MG63 (cell line): ENCODE data around the gene RNMT. TPM values are rescaled to one million over a fixed set of nuclear protein-coding genes. Genes with fewer than 3 reads are reported as not detected.
A peak's percentile ranks its signal among the peaks of the same experiment; 100 is the strongest.
"Not testable (repeated sequence)": the region's sequence is repeated elsewhere in the genome, so short reads cannot be mapped to it uniquely, and the experiment has no call there.

Experiments
- DNase-seq: peaks from one replicate; pipeline ENCODE4 v3.0.0-alpha.2; 2020
- H3K27me3 ChIP-seq: fragments of 250-450 bp; sonication (Bioruptor Pico); 2 replicates; pipeline ENCODE4 v1.5.1; 2020; ENCODE audit warnings: mild to moderate bottlenecking, moderate library complexity
- H3K36me3 ChIP-seq: fragments of 250-450 bp; sonication (Bioruptor Pico); 2 replicates; pipeline ENCODE4 v1.5.1; 2020; ENCODE audit warnings: mild to moderate bottlenecking, moderate library complexity
- H3K4me3 ChIP-seq: fragments of 250-450 bp; sonication (Bioruptor Pico); 2 replicates; pipeline ENCODE4 v1.5.1; 2020; ENCODE audit warnings: mild to moderate bottlenecking, moderate library complexity
- H3K9me3 ChIP-seq: fragments of 250-450 bp; sonication (Bioruptor Pico); 2 replicates; pipeline ENCODE4 v1.5.1; 2020; ENCODE audit warnings: mild to moderate bottlenecking, moderate library complexity
- total RNA-seq: library from RNA; depleted of rRNA; stranded (reverse); fragments of >200 nt; shearing (Covaris generic); gene quantifications from 2 replicates; pipeline ENCODE4 v1.2.3, GENCODE V29; 2014; ENCODE audit warnings: low replicate concordance

RNMT gene
- total RNA-seq, 1 experiment from 2014 or later: 13.2 TPM

- no peaks in the 10 kb centered on the region for H3K27me3 ChIP-seq
- no peak overlapping the region for H3K4me3 ChIP-seq
- peaks cover 30% of the 10 kb centered on the region for H3K36me3 ChIP-seq
- H3K9me3 ChIP-seq: peaks cover 9% of the 10 kb centered on the region
- no peak for DNase-seq
These were observed 6.3 kb upstream of the RNMT start for GRCh38 chr18:13720123-13720522.

DNA sequence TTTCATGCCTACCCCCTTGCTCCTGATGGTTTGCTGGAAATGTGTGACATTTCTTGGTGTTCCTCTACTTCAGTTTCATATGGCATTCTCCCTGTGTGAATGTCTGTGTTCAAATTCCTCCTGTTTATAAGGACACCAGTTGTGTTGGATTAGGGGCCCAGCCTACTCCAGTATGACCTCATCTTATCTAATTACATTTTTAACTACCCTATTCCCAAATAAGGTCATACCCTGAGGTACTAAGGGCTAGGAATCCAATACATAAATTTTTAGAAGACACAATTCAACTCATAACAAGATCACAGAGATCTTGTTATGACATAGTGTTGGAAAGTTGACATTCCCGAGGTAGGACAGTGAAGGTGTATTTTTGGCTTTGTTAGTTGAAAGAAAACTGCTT, 5.6 kb upstream of the RNMT start:
- H3K9me3 ChIP-seq: peaks cover 9% of the 10 kb centered on the region
- no peak overlapping the region for H3K4me3 ChIP-seq
- no peaks in the 10 kb centered on the region for H3K27me3 ChIP-seq
- DNase-seq: no peak
- H3K36me3 ChIP-seq: peaks cover 31% of the 10 kb centered on the region

GRCh38 chr18:13725566-13726231, 774 bp upstream of the RNMT start:
- no peak for DNase-seq
- Histone ChIP-seq H3K27me3 (no peaks in the 10 kb centered on the region), H3K36me3 (peaks cover 18% of the 10 kb centered on the region), H3K4me3 (peak overlapping the region; percentile 91), H3K9me3 (no peaks in the 10 kb centered on the region)

DNA sequence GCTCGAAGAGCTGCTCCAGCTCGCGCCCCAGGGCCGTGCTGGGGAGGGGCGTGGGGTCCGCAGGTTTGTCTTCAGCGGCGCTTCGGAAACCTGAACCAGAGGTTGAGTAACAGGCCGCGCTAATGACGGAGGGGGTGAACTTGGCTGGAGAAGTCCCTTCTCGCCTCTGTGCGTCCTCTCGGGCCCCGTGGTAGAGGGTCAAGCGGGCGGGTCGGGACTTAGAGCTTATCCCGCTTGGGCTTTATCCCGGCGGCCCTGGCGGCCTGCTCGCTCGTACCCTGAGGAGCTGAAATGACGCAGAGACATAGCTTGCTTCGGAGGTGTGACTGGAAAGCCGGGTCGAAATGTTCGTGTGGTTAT, 479 bp downstream of the RNMT start:
- peak overlapping the region; percentile 91 for H3K4me3 ChIP-seq
- no peaks in the 10 kb centered on the region for H3K9me3 ChIP-seq
- no peaks in the 10 kb centered on the region for H3K27me3 ChIP-seq
- DNase-seq: peak; percentile 54
- peaks cover 16% of the 10 kb centered on the region for H3K36me3 ChIP-seq

- H3K4me3 ChIP-seq: no peak overlapping the region
- H3K27me3 ChIP-seq: no peaks in the 10 kb centered on the region
- H3K9me3 ChIP-seq: no peaks in the 10 kb centered on the region
- H3K36me3 ChIP-seq: peaks cover 28% of the 10 kb centered on the region
- DNase-seq: no peak
These were observed 4.0 kb downstream of the RNMT start for GRCh38 chr18:13730481-13730880.

DNA sequence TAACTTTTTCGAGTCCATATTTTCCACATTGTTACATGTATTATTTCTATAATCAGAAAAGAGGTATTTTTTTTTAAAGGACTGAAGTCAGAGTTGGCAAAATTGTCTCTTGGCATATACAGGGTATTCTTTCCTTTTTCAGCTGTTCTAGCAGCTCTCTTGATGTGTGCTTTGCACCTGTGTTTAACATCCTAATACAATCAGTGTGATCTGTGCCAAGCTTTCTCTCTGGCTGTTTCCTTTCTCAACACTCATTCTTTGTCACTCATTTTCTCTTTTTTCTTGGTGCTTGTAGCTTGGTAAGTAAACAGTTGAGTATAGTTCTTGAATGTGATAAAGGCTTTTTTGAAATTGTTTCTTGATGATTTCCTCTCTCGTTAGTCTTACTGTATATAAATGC, 9.2 kb downstream of the RNMT start:
- Histone ChIP-seq H3K9me3 (no peaks in the 10 kb centered on the region), H3K4me3 (no peak overlapping the region), H3K36me3 (peaks cover 50% of the 10 kb centered on the region), H3K27me3 (no peaks in the 10 kb centered on the region)
- DNase-seq: no peak

GRCh38 chr18:13745696-13746095, 19.2 kb downstream of the RNMT start:
- H3K9me3 ChIP-seq: no peaks in the 10 kb centered on the region
- no peak for DNase-seq
- peaks cover 31% of the 10 kb centered on the region for H3K36me3 ChIP-seq
- H3K4me3 ChIP-seq: no peak overlapping the region
- no peaks in the 10 kb centered on the region for H3K27me3 ChIP-seq

DNA sequence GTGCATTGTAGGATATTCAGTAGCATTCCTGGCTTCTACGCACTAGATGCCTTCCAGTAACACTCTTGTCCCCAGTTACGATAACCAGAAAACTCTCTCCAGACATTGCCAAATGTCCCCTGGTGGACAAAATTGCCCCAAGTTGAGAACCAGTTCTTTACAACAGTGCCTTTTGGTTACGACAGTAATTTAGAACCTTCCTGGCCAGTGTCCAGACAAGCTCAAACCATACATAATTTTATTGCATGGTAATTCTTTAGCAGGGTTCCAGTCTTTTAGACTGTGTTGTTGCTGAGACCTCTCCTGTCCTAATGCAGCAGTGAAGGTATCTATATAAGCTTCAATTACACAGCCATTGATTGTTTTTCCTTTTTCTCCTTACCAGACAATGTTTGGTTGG, 20.2 kb downstream of the RNMT start:
- Histone ChIP-seq H3K36me3 (peaks cover 30% of the 10 kb centered on the region), H3K27me3 (no peaks in the 10 kb centered on the region), H3K9me3 (no peaks in the 10 kb centered on the region), H3K4me3 (no peak overlapping the region)
- no peak for DNase-seq

DNA sequence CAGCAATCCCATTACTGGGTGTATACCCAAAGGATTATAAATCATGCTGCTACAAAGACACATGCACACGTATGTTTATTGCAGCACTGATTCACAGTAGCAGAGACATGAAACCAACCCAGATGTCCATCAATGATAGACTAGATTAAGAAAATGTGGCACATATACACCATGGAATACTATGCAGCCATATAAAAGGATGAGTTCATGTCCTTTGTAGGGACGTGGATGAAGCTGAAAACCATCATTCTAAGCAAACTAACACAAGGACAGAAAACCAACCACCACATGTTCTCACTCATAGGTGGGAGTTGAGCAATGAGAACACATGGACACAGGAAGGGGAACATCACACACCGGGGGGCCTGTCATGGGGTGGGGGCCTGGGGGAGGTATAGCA, 25.1 kb downstream of the RNMT start:
- not testable (repeated sequence) for H3K27me3 ChIP-seq, H3K9me3 ChIP-seq, DNase-seq, H3K4me3 ChIP-seq
- peaks cover 54% of the 10 kb centered on the region for H3K36me3 ChIP-seq

- no peak overlapping the region for H3K4me3 ChIP-seq
- H3K36me3 ChIP-seq: peaks cover 65% of the 10 kb centered on the region
- no peaks in the 10 kb centered on the region for H3K27me3 ChIP-seq
- no peaks in the 10 kb centered on the region; the same call in 1 of the 2 replicates for H3K9me3 ChIP-seq
- no peak for DNase-seq
These were observed 29.8 kb downstream of the RNMT start for GRCh38 chr18:13756261-13756660.

GRCh38 chr18:13756671-13757070, 30.2 kb downstream of the RNMT start:
- no peak for DNase-seq
- Histone ChIP-seq H3K27me3 (no peaks in the 10 kb centered on the region), H3K36me3 (peaks cover 61% of the 10 kb centered on the region), H3K4me3 (no peak overlapping the region), H3K9me3 (no peaks in the 10 kb centered on the region; the same call in 1 of the 2 replicates)

- Histone ChIP-seq H3K9me3 (no peaks in the 10 kb centered on the region; the same call in 1 of the 2 replicates), H3K27me3 (no peaks in the 10 kb centered on the region)
- no peak for DNase-seq
These were observed 32.1 kb downstream of the RNMT start for GRCh38 chr18:13758622-13759021.

DNA sequence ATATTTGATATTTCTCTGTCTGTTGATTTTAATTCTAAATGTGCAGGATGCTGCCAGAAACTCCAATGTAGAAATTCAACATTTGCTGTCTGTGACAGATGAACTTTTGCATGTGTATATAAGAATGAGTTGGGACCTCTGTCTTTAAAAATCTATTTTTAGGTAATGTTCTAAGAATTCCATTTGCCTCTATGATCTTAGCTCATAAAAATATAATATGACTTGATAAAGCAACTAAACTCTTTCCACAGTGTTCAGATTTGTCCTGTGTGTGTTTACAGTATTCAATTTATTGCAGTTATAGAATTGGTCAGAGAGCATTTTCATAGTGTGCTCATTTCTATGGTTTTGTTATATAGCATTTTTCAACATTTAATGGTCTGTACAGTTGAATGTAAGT, 33.6 kb downstream of the RNMT start:
- no peak for DNase-seq
- peaks cover 44% of the 10 kb centered on the region for H3K36me3 ChIP-seq
- no peaks in the 10 kb centered on the region; the same call in 1 of the 2 replicates for H3K9me3 ChIP-seq

More at GRCh38 chr18:13758622-13759021, 32.1 kb downstream of the RNMT start:
- Histone ChIP-seq H3K36me3 (peaks cover 52% of the 10 kb centered on the region), H3K4me3 (no peak overlapping the region)

DNA sequence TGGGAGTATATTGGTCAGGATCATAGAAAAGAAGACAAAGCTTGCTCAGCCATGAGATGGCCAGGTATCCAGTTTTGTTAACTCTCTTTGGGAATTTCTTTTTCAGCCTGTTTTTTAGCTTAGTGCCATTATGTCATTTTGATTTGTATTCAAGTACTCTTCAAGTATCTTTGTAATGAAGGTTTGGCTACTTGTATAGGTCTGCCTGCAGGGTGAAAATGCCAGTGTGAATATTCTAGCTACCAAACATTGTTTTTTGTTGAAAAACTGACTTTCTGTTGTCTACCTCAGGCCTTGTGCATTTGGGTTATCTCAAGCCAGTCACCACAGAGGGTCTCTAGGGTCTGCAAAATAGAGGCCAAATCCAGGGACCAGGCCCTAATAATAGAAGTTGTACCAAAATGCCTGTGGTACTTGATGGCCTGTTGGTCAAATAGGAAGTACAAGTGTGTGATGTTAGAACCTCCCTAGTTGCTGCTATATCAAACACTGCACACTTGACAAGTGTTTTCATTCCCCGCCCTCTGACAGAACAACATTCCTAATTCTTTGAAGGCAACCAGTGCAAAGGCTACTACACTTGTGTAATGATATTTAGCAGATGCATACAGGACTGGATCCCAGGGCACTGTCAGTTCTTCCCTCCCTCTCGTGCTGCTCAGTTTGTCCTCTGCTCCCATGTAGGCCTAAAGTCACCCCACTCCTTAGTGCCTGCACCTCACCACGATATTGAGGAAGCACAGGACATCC, 36.4 kb downstream of the RNMT start:
- Histone ChIP-seq H3K4me3 (no peak overlapping the region), H3K9me3 (no peaks in the 10 kb centered on the region), H3K36me3 (peaks cover 20% of the 10 kb centered on the region), H3K27me3 (no peaks in the 10 kb centered on the region)
- DNase-seq: no peak

More for the DNA sequence above, 33.6 kb downstream of the RNMT start:
- Histone ChIP-seq H3K27me3 (no peaks in the 10 kb centered on the region), H3K4me3 (no peak overlapping the region)

GRCh38 chr18:13775058-13775457, 48.6 kb downstream of the RNMT start:
- Histone ChIP-seq H3K36me3 (no peaks in the 10 kb centered on the region), H3K4me3 (no peak overlapping the region), H3K9me3 (no peaks in the 10 kb centered on the region), H3K27me3 (no peaks in the 10 kb centered on the region)
- no peak for DNase-seq

DNA sequence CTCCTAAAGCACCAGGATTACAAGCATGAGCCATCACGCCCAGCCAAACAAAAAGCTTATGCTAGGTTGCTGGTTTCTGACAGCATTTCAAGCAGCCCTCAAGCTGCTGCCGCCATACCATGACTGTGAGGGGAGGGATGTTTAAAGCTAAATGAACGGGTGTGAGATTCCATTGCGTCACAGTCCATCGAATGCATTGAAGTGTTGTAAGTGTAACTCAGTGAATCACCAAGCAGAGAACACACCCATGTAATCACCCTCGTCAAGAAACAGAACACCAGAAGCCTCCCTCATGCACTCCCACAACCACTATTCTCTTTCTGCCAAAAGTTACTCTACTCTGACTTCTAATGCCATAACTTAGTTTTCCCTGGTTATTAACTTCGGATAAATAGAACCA, 64.7 kb downstream of the RNMT start:
- peak; percentile 25 for DNase-seq
- no peak overlapping the region for H3K4me3 ChIP-seq

DNA sequence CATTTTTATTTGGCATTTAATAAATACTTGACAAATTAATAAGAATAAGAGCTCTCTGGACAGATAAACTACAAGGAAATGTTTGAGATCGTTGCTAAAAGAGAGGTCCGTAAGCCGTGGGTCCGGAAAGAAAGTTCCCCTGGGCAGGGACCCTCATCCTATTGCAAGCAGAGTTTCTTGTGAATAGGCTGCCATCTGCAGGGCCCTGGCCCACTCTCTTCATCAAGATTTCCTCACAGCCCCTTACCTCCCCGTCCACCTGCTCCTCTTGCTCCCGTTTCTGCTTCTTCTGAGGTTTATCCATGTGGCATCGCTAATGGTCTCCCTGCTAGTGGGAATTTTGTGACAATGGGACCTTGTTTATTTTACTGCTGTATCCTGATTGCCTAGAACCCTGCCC, 67.3 kb downstream of the RNMT start:
- Histone ChIP-seq H3K4me3 (no peak overlapping the region), H3K27me3 (no peaks in the 10 kb centered on the region), H3K9me3 (no peaks in the 10 kb centered on the region), H3K36me3 (no peaks in the 10 kb centered on the region)
- DNase-seq: no peak

More for the DNA sequence above, 64.7 kb downstream of the RNMT start:
- Histone ChIP-seq H3K27me3 (no peaks in the 10 kb centered on the region), H3K36me3 (no peaks in the 10 kb centered on the region), H3K9me3 (no peaks in the 10 kb centered on the region; the same call in 1 of the 2 replicates)

GRCh38 chr18:13796515-13796914, 70.0 kb downstream of the RNMT start:
- Histone ChIP-seq H3K9me3 (no peaks in the 10 kb centered on the region), H3K36me3 (no peaks in the 10 kb centered on the region), H3K27me3 (no peaks in the 10 kb centered on the region), H3K4me3 (no peak overlapping the region)
- no peak for DNase-seq
